Measurements from ENCODE around the gene VILL.

- TF ChIP-seq POLR2AphosphoS5 (IDR thresholded peaks at IDR 0.05; ENCODE audit: low read depth, low read length) (no peak), POLR2A (IDR thresholded peaks at IDR 0.05; ENCODE audit: low read depth, low read length) (no peak)
These were observed 6.8 kb downstream of the VILL start for GRCh38 chr3:37997342-37997741.

All from GM12892 (cell line).